HG03460 (cell line): ENCODE measurements around the gene KCNQ2.

Source experiments
- ATAC-seq: cut with Tn5 transposase; IDR thresholded peaks from one replicate; pipeline ENCODE4 v1.9.1; 2021; ENCODE audit not compliant: unreplicated experiment

KCNQ2 gene

DNA sequence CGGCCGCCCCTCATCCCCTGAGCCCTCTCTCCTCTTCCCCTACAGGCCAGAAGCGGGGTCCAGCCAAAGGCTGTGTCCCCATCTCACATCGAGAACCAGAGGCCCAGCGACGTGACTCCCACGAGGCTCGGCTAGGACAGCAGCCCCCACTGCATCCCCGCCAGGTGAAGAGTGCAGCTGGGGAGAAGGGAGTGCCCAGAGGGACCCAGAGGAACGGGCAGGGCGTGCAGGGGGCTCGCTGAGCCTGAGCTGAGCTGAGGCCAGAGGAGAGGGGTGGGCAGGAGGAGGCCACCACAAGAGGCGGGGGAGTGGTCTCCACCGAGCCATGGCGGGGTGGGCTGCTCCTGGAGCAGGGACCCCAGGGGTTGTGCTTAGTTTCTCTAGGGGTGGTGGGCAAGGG lies 32.6 kb downstream of the KCNQ2 start:
- no peak for ATAC-seq

DNA sequence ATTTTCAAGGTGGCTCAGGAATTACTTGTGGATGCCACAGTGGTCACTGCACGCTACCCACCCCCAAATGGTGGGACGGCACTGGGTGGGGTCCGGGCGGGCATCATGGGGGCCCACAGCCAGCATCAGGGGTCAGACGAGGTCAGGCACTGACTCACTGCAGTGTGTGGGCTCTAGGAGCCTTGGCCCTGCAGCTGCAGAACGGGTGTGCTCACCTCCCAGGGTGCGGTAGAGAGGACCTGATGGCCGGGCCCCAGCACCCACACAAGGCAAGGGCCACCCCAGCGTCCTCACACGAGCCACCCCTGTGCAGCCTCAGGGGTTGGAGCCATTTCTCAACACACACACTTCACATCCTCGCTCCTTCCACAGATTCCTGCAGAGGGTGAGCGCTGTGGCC lies 34.3 kb downstream of the KCNQ2 start:
- ATAC-seq = no peak

DNA sequence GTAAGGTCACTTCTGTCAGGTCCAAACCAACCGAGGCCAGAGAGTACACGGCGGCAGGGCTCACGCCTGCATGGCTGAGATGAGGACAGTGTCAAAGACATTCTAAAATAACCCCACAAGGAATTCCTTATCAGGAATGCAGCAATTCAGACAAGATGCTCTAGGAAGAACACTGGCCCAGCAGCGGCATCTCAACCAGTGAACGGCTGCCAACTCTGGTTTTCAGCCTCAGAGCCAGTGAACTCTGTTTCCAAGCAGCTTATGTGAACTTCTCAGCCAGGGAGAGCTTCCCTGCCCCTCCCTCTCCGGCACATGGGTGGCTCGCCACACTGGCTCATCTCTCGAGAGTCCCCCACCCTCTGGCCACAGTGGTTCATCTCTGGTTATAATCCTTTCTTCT lies 36.9 kb downstream of the KCNQ2 start:
- ATAC-seq = no peak

- ATAC-seq = no peak
Observed at GRCh38 chr20:63434599-63435378, 37.7 kb downstream of the KCNQ2 start.

DNA sequence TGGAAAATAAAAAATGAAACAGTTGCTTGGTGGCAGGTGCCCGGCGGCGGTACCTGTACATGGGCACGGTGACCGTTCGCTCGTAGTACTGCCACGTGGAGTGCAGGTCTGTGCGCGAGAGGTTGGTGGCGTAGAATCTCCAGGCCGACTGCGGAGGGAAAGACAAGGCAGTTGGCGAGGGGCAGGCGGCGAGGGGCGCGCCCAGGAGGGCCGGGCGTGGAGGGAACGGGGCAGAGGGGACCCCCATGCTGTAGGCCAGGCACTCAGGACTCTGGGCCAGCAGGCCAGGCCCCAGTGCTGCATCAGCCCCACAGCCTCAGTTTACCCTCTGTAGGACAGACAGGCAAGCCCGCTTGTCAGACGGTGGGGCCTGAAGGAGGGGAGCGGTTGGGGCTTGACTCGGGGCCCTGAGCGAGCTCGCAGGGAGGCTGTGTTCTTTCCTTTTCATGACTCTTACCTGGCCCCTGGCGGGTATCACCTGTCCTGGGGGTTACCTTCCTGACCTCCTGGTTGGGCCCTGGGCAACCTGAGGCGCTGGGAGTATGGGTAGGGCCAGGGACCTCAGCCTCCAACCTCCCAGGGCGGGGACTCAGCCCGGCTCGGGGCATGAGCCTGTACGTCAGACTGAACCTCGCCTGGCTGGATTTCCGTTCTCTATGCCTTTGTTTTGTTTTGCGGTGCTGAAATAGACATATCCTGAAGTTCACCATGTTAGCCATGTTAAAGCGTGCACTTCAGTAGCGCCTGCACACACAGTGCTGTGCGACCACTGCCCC lies 38.5 kb downstream of the KCNQ2 start:
- no peak for ATAC-seq

- ATAC-seq = no peak
Observed at GRCh38 chr20:63433351-63433750, 39.1 kb downstream of the KCNQ2 start.

GRCh38 chr20:63432577-63433325 lies 39.7 kb downstream of the KCNQ2 start:
- ATAC-seq = no peak

DNA sequence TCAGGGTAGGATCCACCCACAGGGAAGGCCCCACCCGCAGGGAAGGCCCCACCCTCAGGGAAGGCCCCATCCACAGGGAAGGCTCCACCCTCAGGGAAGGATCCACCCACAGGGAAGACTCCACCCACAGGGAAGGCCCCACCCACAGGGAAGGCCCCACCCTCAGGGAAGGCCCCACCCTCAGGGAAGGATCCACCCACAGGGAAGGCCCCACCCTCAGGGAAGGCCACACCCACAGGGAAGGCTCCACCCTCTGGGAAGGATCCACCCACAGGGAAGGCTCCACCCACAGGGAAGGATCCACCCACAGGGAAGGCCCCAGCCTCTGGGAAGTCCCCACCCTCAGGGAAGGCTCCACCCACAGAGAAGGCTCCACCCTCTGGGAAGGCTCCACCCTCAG lies 40.5 kb downstream of the KCNQ2 start:
- no peak for ATAC-seq

GRCh38 chr20:63430891-63431290 lies 41.6 kb downstream of the KCNQ2 start:
- ATAC-seq = no peak

DNA sequence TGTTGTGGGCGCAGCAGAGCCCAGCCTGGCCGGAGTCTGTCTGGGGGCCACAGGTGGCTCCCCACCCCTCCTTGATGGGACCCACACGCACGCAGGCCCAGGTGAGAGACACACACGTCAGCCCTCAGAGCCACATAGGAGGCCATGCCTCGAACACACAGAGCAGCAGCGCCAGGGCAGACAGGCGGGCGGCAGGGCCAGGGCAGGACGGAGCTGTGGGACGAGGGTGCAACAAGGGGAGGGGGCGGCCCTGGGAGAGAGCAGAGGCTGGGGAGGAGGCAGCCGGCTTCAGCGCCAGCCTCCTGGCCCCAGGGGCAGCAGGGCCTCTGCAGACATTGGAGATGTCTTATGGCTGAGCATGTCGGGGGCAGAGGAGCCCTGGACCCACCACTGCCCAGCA lies 42.5 kb downstream of the KCNQ2 start:
- ATAC-seq = no peak

GRCh38 chr20:63428906-63429575 lies 43.4 kb downstream of the KCNQ2 start:
- ATAC-seq = no peak

GRCh38 chr20:63427724-63428330 lies 44.6 kb downstream of the KCNQ2 start:
- ATAC-seq = no peak

DNA sequence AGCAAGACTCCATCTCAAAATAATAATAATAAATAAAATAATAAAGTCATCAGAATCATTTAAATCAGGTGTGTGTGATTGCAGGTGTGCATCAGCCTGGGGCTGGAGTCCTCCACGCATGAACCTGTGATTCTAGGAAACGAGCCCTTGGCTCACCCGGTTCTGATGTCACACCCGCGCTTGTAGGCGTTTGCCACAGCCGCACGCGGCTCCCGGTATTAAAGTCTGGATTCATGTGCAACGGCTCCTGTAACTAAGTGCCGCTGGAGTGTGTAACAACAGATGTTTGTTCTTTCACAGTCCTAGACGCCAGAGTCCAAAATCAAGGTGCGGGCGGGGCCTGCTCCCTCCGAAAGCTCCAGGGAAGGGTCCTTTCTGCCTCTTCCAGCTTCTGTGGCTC lies 45.2 kb downstream of the KCNQ2 start:
- ATAC-seq = no peak

GRCh38 chr20:63425846-63426485 lies 46.5 kb downstream of the KCNQ2 start:
- ATAC-seq = no peak

GRCh38 chr20:63424613-63425012 lies 47.8 kb downstream of the KCNQ2 start:
- no peak for ATAC-seq

- no peak for ATAC-seq
Observed at GRCh38 chr20:63423751-63424150, 48.7 kb downstream of the KCNQ2 start.

DNA sequence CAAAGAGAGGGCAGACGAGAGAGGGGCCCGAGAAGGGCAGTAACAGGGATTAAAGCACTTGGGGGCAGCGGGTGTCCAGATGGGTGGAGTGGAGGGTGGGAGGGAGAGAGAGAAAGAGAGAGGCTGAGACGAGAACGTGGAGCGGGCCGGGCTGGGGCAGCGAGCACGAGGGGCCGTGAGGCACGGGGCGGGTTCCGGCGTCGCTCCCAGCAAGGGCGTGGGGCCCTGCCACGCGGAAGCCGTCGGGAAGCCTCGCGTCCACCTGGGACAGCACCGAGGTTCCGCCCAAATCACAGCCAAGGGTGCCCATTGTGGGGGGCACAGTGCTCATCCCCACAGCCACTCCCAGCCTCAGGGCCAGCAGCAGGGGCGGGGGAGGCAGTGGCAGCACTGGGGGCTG lies 49.8 kb downstream of the KCNQ2 start:
- ATAC-seq = no peak

- ATAC-seq = no peak
Observed at GRCh38 chr20:63421913-63422312, 50.5 kb downstream of the KCNQ2 start.

GRCh38 chr20:63421094-63421692 lies 51.3 kb downstream of the KCNQ2 start:
- ATAC-seq = no peak
